Stimulated activated CD8-positive, alpha-beta memory T cell treated with anti-CD3 and anti-CD28 coated beads, Interleukin-7, amount 100 ng/mL, for 24 hours (primary cell): ENCODE data around the gene AKT1.

Experiments
- DNase-seq: peaks from one replicate; pipeline ENCODE4 v3.0.0-alpha.2; 2020; ENCODE audit warnings: low read depth

The AKT1 gene

DNA sequence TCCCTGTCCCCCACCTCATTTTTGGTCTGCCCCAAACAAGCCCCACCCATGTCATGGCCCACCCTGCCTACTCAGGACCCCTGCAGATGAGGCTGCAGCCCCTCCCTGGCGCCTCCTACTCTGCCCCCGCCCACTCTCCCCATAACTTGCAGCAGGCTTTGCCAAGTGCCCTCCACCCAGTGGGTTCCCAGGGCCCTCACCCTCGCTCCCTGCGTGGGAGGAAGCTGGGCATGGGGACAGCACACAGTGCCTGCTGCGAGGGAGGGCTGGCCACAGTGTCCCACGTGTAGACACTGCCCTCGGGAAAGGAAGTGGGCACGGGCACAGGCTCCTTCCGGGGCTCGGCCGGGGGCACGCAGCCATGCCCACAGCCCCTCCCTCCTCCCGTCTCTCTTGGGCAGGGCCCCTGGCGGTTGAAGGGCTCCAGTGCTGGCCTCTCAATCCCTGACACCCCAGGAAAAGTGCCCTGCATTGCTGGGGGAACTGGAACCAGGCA is 9.4 kb downstream of the AKT1 start:
- no peak for DNase-seq

DNA sequence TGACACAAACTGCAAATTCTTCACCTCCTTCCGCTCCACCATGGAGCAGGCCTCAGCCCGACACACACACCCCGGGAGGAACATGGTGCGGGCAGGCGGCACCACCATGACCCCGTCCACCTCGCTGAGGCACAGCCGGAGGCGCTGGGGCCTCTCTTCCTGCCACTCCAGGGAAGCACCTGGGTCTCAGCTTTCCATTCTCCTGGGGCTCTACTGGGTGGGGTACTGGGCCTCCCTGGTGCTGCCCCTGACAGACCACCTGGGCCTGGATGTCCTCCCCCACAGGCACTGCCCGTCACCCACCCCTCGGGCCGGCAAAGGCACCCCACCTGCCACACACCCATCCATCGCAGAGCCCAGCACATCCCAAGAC is 9.9 kb downstream of the AKT1 start:
- no peak for DNase-seq

DNA sequence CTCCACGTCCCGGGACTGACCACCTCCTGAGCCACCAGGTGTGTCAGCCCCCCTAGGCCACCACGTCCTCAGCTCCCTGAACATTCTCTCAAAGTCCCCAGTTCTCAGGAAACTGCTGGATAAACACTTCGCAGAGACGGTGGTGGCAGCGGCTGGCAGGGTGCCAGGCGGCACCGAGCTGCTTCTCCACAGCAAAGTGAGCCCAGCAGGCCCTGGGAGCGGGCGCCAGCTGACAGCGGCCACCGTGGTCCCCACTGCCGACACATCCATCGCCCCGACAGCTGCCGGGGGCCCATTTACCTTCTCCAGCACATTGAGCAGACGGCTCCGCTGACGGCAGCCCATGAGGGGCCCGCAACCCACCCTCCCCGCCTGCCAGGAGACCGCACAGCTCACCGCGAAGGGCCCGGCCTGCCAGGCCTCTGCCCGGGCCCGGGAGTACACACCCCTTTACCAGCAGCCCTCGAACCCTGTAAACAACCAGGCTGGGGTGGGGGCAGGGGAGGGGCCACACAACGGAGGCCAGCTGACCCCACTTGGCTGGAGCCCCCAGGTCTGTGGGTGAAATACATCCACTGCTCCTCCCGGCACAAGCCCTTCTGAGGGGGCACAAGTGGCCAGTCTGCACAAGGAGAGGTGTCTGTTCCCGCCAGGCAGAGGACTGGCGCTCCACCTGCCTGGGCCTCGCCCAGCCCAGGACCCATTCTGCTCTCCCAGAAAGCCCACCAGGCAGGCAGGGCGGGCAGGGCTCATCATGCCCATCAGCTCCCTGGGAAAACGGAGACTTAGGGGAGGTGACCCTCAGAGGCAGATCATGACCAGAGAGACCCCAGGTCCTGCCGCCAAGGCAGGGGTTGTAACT is 10.5 kb downstream of the AKT1 start:
- no peak for DNase-seq

DNA sequence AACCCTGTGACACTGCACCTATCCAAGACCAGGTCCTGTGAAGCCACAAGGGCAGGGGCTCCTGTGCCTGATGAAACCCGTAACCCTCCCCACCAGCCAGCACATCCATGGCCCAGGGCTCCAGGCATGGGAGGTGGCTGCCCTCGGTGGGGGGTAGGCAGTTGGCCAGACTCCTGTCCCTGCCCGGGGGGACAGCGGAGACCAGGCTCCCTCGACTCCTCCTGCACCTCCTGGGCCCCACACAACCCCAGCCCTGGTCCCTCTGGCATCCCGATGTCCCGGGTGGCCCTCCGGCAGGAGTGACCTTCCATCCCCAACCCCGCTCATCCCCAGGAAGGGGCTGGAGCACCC is 11.4 kb downstream of the AKT1 start:
- DNase-seq = no peak

DNA sequence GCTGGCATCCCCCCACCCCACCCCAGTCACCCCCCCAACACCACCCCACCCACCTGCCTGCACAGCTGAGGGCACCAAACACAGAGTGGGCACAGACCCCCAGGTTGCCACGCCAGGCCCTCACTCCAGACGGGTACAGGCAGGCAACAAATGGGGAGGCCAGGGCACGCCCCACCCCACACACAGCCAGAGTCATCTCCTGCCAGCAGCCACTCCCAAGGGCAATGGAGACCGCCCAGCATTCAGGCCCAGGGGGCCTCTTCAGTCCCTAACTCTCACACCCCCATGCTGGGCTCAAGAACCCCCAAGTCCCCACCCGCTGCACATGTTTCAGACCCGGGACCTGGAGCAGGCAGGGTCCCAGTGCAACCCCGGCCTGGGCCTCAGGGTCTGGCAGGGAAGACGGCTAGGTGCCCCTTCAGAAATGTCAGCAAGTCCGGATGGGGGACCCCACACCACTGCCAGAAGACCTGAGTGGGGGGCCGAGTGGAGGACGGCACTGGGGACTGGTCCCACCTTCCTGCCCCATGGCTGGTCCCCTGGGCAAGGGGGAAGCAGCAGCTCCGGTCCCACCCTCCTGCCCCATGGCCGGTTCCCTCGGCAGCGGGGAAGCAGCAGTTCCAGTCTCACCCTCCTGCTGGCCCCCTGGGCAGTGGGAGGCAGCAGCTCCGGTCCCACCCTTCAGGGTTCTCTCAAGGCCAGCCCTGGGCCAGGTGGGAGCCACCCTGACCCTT is 11.9 kb downstream of the AKT1 start:
- no peak for DNase-seq

DNA sequence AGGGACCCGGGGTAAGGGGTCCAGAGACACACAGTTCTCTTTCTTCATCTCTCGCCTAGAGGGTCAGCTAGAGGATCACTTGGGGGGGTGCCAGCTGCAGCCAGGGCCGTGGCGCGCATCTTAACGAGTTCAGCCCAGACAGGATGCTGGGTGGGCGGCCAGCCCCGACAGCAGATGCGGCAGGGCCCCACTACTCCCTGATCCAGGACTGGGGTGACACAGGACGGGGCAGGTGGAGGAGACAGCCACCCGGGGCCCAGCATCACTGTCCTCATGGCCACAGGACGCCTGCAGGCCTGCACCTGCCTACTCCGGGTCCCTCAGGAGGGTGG is 12.8 kb downstream of the AKT1 start:
- no peak for DNase-seq

DNA sequence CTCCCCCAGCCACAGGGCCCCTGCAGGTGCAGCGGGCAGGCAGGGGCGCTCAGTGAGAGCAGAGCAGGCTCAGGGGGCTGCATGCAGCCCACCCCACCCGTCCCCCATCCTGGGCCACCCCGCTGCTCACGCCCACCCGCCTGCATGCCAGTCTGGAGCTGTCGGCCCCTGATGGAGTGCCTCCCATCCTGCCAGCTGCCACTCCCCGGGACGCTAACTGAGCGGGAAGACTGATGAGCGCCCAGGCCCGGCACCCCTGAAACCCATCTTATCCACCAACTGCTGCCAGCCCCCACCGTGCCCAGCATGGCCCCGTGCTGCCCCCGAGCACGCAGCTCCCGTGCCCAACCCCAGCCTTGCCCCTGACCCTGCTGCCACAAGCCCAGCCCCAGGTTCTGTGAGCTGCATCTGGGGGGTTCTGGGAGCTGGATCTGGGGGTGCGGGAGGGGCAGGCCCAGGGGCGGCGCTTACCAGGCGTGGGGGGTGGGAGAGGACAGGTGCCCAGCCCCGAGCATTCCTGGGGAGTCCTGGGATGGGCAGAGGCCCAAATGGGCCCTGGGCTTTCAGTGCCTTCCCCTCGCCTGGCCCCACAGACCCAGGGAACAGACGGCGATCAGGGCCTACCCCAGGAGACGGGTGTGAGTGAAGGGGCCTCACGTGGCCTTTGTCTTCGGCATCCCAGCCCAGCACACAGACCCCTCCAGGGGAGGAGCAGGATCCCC is 13.3 kb downstream of the AKT1 start:
- DNase-seq = no peak

DNA sequence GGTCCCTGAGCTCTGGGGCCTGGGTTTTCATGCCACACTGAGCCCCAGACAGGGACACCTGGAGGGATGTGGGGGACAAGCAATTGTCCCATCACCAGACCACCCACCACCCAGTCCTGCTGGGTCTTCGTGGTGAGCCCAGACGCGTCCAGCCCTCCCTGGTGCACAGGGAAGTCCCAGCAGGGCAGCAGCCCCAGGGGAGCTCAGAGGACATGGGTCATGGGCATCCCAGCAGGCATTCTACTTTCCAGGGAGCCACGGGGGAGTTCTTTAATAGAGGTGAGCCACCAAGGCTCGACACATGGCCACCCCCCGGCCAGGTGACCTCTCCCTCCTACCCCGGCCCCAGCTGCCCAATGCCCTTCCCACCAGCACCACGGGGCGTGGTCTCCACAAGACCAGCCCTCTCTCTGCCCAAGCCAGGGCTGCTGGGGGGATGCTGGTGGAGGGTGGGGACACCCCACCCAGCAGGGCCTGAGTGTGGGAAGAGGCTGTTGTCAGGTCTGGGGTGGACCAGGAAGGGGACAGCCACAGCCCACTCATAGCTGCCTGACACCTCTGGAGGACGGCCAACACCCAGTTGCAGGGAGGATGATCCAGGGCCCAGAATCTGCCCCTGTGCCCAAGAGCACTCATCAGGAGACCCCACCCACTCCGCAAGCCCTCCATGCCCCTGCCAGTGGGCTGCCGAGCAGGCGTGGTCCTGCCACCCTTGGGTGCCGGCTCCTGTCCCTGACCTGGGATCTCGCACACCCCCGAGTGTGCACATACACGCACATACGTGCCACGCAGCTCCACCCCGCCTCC is 14.1 kb downstream of the AKT1 start:
- no peak for DNase-seq

DNA sequence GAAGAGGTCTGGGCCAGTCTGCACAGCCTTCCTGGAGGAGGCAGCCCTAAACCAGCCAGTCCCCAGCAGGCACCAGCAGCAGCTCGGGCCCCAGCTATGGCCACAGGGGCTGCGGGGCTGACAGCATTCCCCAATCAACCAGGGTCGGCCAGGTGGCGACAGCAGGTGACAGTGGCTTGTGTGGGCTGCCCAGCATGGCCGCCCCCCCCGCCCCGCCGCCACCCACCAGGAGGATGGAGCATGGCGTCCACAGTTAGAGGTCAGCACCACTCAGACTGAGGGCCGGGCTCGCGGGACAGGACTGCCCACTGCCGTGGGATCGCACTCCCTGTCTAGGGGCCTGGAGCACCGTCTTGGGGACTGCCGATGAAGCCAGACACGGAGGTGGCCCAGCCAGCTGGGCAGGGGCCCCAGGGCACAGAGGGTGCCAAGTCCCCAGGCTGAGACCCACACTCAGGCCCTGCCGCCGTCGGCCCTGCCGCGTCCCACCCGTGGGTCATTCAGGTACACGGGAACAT is 15.0 kb downstream of the AKT1 start:
- no peak for DNase-seq

DNA sequence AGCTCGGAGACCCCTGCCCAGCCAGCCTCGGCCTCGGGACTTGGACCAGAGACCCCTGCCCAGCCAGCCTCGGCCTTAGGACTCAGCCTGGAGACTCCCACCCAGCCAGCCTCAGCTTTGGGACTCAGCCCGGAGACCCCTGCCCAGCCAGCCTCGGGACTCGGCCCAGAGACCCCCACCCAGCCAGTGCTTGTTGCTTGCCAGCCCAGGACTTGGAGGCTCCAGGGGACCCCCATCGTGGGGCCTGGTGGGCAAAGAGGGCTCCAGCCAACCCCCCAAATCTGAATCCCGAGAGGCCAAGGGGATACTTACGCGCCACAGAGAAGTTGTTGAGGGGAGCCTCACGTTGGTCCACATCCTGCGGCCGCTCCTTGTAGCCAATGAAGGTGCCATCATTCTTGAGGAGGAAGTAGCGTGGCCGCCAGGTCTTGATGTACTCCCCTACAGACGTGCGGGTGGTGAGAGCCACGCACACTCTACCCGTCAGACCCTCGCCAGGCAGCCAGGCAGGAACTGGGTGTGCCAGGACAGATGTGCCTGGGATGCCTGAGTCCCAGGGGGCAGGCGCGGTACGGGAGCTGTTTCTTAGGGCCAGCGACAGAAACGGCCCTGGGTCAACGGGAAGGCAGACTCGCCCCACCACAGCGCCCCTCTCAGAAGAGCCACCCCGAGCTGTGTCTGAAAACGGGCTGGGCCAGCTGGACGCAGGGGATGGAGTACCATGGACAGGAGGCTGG is 15.6 kb downstream of the AKT1 start:
- no peak for DNase-seq

DNA sequence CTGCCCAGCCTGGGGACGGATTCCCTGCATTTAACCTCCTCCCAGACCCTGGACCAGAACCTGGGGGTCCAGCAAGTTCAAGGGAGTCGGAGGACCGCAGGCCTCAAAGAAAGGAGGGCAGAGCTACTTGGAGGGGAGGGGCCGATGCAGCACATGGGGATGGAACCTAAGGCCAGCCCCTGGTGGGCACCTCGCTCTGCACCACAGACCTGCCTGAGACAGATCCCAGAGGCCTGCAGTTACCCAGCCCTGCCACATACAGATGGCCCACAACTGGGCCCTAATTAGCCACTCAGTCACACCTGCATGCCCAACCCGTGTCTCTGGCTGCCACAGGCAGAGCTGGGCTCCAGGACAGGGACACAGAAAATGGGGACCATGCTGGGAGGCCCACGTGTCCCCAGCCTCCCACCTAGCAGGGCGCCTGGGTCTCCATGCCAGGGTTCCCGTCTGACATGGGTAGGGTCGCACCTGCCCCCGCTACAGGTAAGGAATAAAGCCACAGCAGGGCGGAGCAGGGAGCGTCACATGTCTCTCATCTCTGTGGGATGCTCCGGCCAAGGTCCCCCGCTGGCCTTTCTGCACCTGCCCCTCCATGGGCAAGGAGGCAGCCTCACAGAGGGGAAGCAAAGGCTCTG is 16.7 kb downstream of the AKT1 start:
- DNase-seq = no peak

DNA sequence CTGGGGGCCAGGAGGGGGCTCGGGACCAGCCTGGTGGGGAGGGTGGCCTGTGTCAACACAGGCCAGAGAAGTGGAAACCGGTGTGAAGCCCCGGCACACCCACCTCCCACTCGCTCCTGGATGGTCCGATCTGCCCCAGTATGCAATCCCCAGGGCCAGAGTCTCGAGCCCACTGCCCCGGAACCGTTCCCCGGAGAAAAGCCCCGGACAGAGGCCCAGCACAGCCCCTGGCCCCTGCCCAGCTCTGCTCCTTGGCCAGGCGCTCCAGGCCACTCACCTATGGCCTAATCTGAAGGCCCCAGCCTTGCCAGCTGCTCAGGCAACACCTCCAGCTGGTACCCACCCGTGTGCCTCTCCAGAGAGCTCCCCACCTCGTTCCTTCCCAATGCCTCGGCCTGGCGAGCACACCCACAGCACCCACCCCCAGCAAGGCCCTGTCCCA is 17.7 kb downstream of the AKT1 start:
- DNase-seq = no peak

DNA sequence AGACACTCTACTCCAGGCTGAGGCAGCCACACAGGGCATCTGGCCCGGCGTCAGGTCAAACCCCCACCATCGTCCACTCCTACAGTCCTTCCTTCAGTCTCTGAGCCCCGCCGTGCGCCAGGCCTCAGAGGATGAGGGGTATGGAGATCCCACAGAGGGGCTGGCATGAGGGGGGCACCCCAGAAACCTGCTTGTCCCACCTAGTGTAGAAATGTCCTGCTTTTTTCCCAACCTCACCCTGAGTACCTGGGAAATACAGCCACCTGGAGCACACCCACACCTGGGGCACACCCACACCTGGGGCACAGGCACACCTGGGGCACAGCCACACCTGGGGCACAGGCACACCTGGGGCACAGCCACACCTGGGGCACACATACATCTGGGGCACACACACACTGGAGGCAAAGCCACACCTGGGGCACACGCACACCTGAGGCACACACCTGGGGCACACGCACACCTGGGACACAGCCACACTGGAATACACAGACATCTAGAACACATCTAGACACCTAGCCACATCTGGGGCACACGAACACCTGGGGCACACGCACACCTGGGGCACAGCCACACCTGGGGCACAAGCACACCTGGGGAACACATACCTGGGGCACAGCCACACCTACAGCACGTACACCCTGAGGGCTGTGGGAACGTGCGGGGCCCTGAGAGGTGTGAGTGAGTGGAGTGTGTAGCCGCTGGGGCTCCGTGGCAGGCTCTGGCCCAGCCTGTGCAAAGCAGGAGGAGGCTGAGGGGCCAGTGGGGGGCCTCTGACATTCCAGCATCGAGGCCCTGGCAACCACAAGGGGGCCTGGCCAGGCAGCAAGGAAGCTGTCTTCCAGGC is 18.4 kb downstream of the AKT1 start:
- no peak for DNase-seq

DNA sequence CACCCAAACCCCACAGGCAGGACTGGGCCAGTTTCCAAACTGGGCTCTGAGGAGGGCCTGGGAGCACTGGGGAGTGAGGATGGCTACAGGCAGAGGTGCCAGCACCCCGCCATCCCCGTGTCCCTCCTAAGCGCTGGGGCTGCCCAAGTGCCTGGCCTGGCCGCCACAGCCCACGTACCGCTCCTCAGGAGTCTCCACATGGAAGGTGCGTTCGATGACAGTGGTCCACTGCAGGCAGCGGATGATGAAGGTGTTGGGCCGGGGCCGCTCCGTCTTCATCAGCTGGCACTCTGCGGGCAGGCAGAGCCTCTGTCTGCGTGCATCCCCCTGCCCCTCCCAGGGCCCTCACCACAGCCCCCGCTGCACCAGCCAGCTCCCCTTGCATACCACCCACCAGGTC is 19.1 kb downstream of the AKT1 start:
- no peak for DNase-seq

DNA sequence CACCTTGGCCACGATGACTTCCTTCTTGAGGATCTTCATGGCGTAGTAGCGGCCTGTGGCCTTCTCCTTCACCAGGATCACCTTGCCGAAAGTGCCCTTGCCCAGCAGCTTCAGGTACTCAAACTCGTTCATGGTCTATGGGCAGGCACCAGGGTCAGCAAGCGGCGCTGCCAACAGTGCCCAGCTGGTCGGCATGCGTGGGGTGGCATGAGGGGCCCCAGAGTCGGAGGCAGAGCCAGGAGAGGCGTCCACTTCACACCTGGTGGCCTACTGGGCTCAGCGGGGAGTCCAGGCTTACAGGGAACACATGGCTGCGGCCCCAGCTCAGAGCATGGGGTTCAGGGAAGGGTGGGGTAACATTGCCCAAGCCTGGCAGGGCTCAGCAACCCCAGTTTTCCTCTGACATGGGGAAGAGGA is 20.5 kb downstream of the AKT1 start:
- DNase-seq = no peak

DNA sequence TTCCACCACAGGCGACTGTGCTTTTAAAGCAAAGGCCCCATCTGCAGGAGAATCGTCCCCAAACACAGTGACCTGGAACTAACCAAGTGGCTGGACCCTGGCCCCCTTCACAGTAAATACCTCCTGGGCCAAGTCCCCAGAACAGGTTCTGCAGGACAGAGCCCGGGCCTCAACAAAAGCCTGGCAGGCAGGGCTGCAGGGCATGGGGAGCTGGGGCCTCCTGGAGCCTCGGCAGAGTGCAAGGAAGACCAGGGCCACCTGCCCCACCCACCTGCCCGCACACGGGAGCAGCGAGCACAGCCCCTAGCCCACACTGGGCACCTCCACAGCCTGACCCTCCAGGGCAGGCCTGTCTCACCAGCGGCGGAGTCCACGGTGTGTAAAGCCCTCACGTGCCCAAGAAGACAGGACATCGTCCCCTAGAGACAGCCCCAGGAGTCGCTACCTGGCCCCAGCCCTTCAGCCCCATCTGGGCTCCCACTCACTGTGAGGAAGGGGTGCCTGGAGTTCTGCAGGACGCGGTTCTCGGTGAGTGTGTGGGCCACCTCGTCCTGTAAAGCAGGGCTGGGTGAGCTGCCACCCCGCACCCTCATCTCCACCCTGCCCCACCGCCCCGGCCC is 21.0 kb downstream of the AKT1 start:
- no peak for DNase-seq

DNA sequence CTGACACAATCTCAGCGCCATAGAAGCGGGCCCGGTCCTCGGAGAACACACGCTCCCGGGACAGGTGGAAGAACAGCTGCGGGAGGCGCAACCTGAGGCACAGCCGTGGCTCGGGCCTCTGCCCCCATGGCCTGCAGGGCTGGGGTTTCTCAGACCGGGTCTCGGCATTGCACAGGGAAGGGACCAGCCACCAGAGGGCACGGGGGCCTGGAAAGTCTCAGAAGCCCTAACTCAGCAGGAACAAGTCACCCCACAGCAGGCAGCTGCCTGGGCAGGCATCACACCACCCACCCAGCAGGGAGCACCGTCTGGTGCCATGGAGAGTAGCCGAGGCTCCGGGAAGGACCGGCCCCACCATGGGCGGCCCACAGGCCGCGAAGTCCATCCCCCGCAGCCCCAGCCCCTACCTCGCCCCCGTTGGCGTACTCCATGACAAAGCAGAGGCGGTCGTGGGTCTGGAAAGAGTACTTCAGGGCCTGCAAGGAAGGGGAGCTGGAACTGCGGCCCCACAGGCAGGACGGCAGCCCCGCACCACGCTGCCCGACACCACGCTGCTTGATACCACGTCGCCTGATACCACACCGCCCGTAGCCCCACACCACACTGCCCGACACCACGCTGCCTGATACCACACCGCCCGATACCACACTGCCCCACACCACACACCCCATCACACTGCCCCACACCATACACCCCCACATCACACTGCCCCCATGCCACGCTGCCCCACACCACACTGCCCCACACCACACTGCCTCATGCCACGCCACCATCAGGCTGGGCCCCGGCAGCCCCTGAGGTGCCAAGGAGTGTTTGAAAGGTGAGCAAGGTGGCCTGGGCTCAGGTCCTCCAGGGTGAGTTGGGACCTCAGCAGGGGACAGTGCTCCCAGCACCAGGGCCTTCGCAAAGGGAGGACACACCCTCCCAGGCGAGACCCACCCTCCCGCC is 21.8 kb downstream of the AKT1 start:
- DNase-seq = no peak
